ENCODE results near the gene COX7B.

GRCh38 chrX:77952173-77952572, 52.9 kb downstream of the COX7B start:
- TF ChIP-seq, protein P1, sequence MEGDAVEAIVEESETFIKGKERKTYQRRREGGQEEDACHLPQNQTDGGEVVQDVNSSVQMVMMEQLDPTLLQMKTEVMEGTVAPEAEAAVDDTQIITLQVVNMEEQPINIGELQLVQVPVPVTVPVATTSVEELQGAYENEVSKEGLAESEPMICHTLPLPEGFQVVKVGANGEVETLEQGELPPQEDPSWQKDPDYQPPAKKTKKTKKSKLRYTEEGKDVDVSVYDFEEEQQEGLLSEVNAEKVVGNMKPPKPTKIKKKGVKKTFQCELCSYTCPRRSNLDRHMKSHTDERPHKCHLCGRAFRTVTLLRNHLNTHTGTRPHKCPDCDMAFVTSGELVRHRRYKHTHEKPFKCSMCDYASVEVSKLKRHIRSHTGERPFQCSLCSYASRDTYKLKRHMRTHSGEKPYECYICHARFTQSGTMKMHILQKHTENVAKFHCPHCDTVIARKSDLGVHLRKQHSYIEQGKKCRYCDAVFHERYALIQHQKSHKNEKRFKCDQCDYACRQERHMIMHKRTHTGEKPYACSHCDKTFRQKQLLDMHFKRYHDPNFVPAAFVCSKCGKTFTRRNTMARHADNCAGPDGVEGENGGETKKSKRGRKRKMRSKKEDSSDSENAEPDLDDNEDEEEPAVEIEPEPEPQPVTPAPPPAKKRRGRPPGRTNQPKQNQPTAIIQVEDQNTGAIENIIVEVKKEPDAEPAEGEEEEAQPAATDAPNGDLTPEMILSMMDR (conservative IDR thresholded peaks at IDR 0.05): no peak
- no peak for TF ChIP-seq EZH2 (IDR thresholded peaks at IDR 0.05; ENCODE audit: low read depth)
